Natural killer cell (primary cell): ENCODE results near the gene SATB2. TPM values are rescaled to one million over a fixed set of nuclear protein-coding genes. Genes with fewer than 3 reads are reported as not detected.

Experiments
- ATAC-seq, 3 donors: fragments of 150-1000 bp in 2 of 3; fragments of 200-7000 bp in 1 of 3; cut with Tn5 transposase; 1 replicate in 1 of 3; 2 replicates in 2 of 3; pipeline ENCODE4 v1.10.0; 2021; ENCODE audit warnings: mild to moderate bottlenecking in 2 of 3, moderate library complexity in 2 of 3
- DNase-seq, 2 donors: peaks; one replicate each; pipeline versions ENCODE4 v3.0.0 to v3.0.0-alpha.2; 2013 to 2021; ENCODE audit warnings: mixed read lengths in 1 of 2
- H3K27ac ChIP-seq: one replicate; pipeline ENCODE4 v1.5.1; 2013; ENCODE audit warnings: mild to moderate bottlenecking, low read length
- H3K27me3 ChIP-seq: one replicate; pipeline ENCODE4 v1.6.1; 2013; ENCODE audit warnings: low read length; ENCODE audit not compliant: control insufficient read depth, insufficient read depth
- H3K36me3 ChIP-seq: one replicate; pipeline ENCODE4 v1.6.1; 2013; ENCODE audit warnings: low read length; ENCODE audit not compliant: control insufficient read depth, insufficient read depth
- H3K4me1 ChIP-seq: one replicate; pipeline ENCODE4 v1.6.1; 2013; ENCODE audit warnings: low read length; ENCODE audit not compliant: control insufficient read depth, insufficient read depth
- H3K4me3 ChIP-seq: one replicate; pipeline ENCODE4 v1.5.1; 2013; ENCODE audit warnings: low read length
- H3K9me3 ChIP-seq: one replicate; pipeline ENCODE4 v1.6.1; 2013; ENCODE audit warnings: low read length; ENCODE audit not compliant: control insufficient read depth, insufficient read depth
- H3K27ac Mint-ChIP-seq, 2 donors: one replicate each; pipeline ENCODE4 v1.8.0; 2022; ENCODE audit warnings: mild to moderate bottlenecking in 2 of 2, mixed read lengths in 2 of 2, moderate library complexity in 1 of 2
- H3K27me3 Mint-ChIP-seq, 2 donors: one replicate each; pipeline ENCODE4 v1.8.0; 2022; ENCODE audit warnings: low read depth in 2 of 2, mixed read lengths in 2 of 2
- H3K36me3 Mint-ChIP-seq: one replicate; pipeline ENCODE4 v1.8.0; 2022; ENCODE audit warnings: mixed read lengths
- H3K4me1 Mint-ChIP-seq, 2 donors: one replicate each; pipeline ENCODE4 v1.8.0; 2022; ENCODE audit warnings: mixed read lengths in 2 of 2
- H3K4me3 Mint-ChIP-seq: one replicate; pipeline ENCODE4 v1.8.0; 2022; ENCODE audit warnings: mild to moderate bottlenecking, moderate library complexity, mixed read lengths
- H3K9me3 Mint-ChIP-seq, 2 donors: one replicate each; pipeline ENCODE4 v1.8.0; 2022; ENCODE audit warnings: mixed read lengths in 2 of 2
- CTCF ChIP-seq: fragments of 200-600 bp; IDR thresholded peaks from one replicate; pipeline ENCODE4 v1.8.0; 2022; ENCODE audit warnings: antibody characterized with exemption
- WGBS: methylation state at CpG from one replicate; pipeline ENCODE4 v1.1.7; 2013; ENCODE audit warnings: missing lambda C conversion rate; ENCODE audit not compliant: insufficient coverage; 5-methylcytosine and 5-hydroxymethylcytosine counted together
- intact Hi-C: fragments of 100-400 bp; cut with micrococcal nuclease; formaldehyde crosslinking; loops from one replicate; pipeline ENCODE4 v1.14.2; 2022
- total RNA-seq, 4 donors: library from RNA; stranded (reverse); fragments of 120-200 nt in 1 of 4; gene quantifications; one replicate each; pipeline versions ENCODE4 v1.2.3 to v1.2.4, GENCODE V29; 2013 to 2022

Gene SATB2
- total RNA-seq, 3 donors from 2014 or later (not counting 1 experiment from before 2014, with no cell fraction given), result 0.73 to 2.8 (median 0.79) TPM

GRCh38 chr2:199348871-199349270, 108.9 kb downstream of the SATB2 start:
- 92% methylated on average over 5 of the region's 7 CpGs for WGBS
- TF ChIP-seq CTCF, result no peak
- no peaks in the 10 kb centered on the region for H3K4me1 ChIP-seq
- peaks cover 3 to 8% of the 10 kb centered on the region in 2 donors for H3K9me3 Mint-ChIP-seq
- H3K27ac Mint-ChIP-seq, result no peak overlapping the region
- no peaks in the 10 kb centered on the region for H3K27me3 Mint-ChIP-seq
- no peaks in the 10 kb centered on the region for H3K4me1 Mint-ChIP-seq
- H3K4me3 Mint-ChIP-seq, result no peak overlapping the region
- H3K36me3 Mint-ChIP-seq, result no peaks in the 10 kb centered on the region
- no peak for ATAC-seq
- H3K4me3 ChIP-seq, result no peak overlapping the region
- H3K27ac ChIP-seq, result no peak overlapping the region
- H3K36me3 ChIP-seq, result no peaks in the 10 kb centered on the region
- DNase-seq, result no peak
- H3K27me3 ChIP-seq, result no peaks in the 10 kb centered on the region
- intact Hi-C loops, result no loop called here
- H3K9me3 ChIP-seq, result no peaks in the 10 kb centered on the region

GRCh38 chr2:199344012-199344411, 113.7 kb downstream of the SATB2 start:
- H3K4me1 ChIP-seq, result no peaks in the 10 kb centered on the region
- H3K27ac ChIP-seq, result no peak overlapping the region
- Mint-ChIP-seq H3K4me3 (no peak overlapping the region), H3K9me3 (peaks cover 3 to 10% of the 10 kb centered on the region in 2 donors), H3K27me3 (no peaks in the 10 kb centered on the region), H3K4me1 (no peaks in the 10 kb centered on the region), H3K36me3 (no peaks in the 10 kb centered on the region), H3K27ac (no peak overlapping the region)
- no peak for TF ChIP-seq CTCF
- 98% methylated on average over 2 of the region's 2 CpGs for WGBS
- no peak for ATAC-seq
- no peak overlapping the region for H3K4me3 ChIP-seq
- no peaks in the 10 kb centered on the region for H3K36me3 ChIP-seq
- no peaks in the 10 kb centered on the region for H3K9me3 ChIP-seq
- intact Hi-C loops, result no loop called here
- no peaks in the 10 kb centered on the region for H3K27me3 ChIP-seq
- DNase-seq, result no peak

- DNase-seq, result no peak
- H3K27ac Mint-ChIP-seq, result no peak overlapping the region
- H3K4me1 Mint-ChIP-seq, result no peaks in the 10 kb centered on the region
- ATAC-seq, result no peak
- H3K9me3 ChIP-seq, result no peaks in the 10 kb centered on the region
- H3K4me3 ChIP-seq, result no peak overlapping the region
- TF ChIP-seq CTCF, result no peak
- intact Hi-C loops, result no loop called here
- H3K9me3 Mint-ChIP-seq, result peaks cover 3 to 10% of the 10 kb centered on the region in 2 donors
- no peaks in the 10 kb centered on the region for H3K4me1 ChIP-seq
- no peaks in the 10 kb centered on the region for H3K27me3 Mint-ChIP-seq
- H3K36me3 ChIP-seq, result no peaks in the 10 kb centered on the region
- H3K27me3 ChIP-seq, result no peaks in the 10 kb centered on the region
- no peaks in the 10 kb centered on the region for H3K36me3 Mint-ChIP-seq
- no peak overlapping the region for H3K27ac ChIP-seq
- 87% methylated on average over 1 of the region's 1 CpG for WGBS
- H3K4me3 Mint-ChIP-seq, result no peak overlapping the region
Observed at GRCh38 chr2:199342334-199342733, 115.4 kb downstream of the SATB2 start.

- no peaks in the 10 kb centered on the region for H3K4me1 Mint-ChIP-seq
- no peak overlapping the region for H3K4me3 Mint-ChIP-seq
- H3K27me3 Mint-ChIP-seq, result no peaks in the 10 kb centered on the region
- Histone ChIP-seq H3K9me3 (no peaks in the 10 kb centered on the region), H3K4me1 (no peaks in the 10 kb centered on the region), H3K36me3 (no peaks in the 10 kb centered on the region), H3K27me3 (no peaks in the 10 kb centered on the region), H3K4me3 (no peak overlapping the region), H3K27ac (no peak overlapping the region)
- intact Hi-C loops, result no loop called here
- H3K9me3 Mint-ChIP-seq, result peaks cover 3 to 10% of the 10 kb centered on the region in 2 donors
- no peak for TF ChIP-seq CTCF
- H3K36me3 Mint-ChIP-seq, result no peaks in the 10 kb centered on the region
- ATAC-seq (no peak), DNase-seq (no peak)
- WGBS, result 60% methylated on average over 3 of the region's 3 CpGs
- no peak overlapping the region for H3K27ac Mint-ChIP-seq
Observed at GRCh38 chr2:199341123-199341522, 116.6 kb downstream of the SATB2 start.
